Liver (tissue), 9 donors: ENCODE data around the gene IBA57. TPM values are rescaled to one million over a fixed set of nuclear protein-coding genes. Genes with fewer than 3 reads are reported as not detected.

Experiments
- DNase-seq: peaks from one replicate; pipeline ENCODE4 v3.0.0-alpha.2; 2017; ENCODE audit warnings: low spot score
- H3K27ac ChIP-seq, 2 donors: one replicate each; pipeline ENCODE4 v1.7.0; 2013; ENCODE audit warnings: inconsistent platforms in 2 of 2, low read length in 2 of 2, control low read depth in 1 of 2, low read depth in 1 of 2, mild to moderate bottlenecking in 1 of 2
- H3K27me3 ChIP-seq, 4 donors: one replicate each; pipeline versions ENCODE4 v1.6.1 to v1.7.0; 2013; ENCODE audit warnings: low read length in 3 of 4, inconsistent platforms in 1 of 4, mild to moderate bottlenecking in 1 of 4, moderate library complexity in 1 of 4; ENCODE audit not compliant: control insufficient read depth in 4 of 4, insufficient read depth in 4 of 4
- H3K36me3 ChIP-seq, 4 donors: one replicate each; pipeline versions ENCODE4 v1.6.1 to v1.7.0; 2013; ENCODE audit warnings: low read length in 3 of 4, mild to moderate bottlenecking in 3 of 4, low read depth in 1 of 4, moderate library complexity in 1 of 4; ENCODE audit not compliant: control insufficient read depth in 4 of 4, insufficient read depth in 3 of 4
- H3K4me1 ChIP-seq, 4 donors: one replicate each; pipeline versions ENCODE4 v1.6.1 to v1.7.0; 2013; ENCODE audit warnings: low read length in 3 of 4, mild to moderate bottlenecking in 3 of 4, moderate library complexity in 1 of 4; ENCODE audit not compliant: control insufficient read depth in 4 of 4, insufficient read depth in 4 of 4
- H3K4me3 ChIP-seq, 3 donors: one replicate each; pipeline versions ENCODE4 v1.6.1 to v1.7.0; 2013; ENCODE audit warnings: low read length in 3 of 3, control low read depth in 1 of 3, low read depth in 1 of 3, mild to moderate bottlenecking in 1 of 3
- H3K9ac ChIP-seq, 2 donors: one replicate each; pipeline ENCODE4 v1.7.0; 2013; ENCODE audit warnings: low read length in 2 of 2, mild to moderate bottlenecking in 2 of 2, moderate library complexity in 2 of 2, control low read depth in 1 of 2, low read depth in 1 of 2
- H3K9me3 ChIP-seq, 4 donors: one replicate each; pipeline versions ENCODE4 v1.6.1 to v1.7.0; 2013; ENCODE audit warnings: low read length in 3 of 4; ENCODE audit not compliant: control insufficient read depth in 4 of 4
- ATF3 ChIP-seq: IDR thresholded peaks from 2 replicates; pipeline ENCODE4 v1.6.1; 2016; ENCODE audit warnings: antibody characterized with exemption
- CTCF ChIP-seq: fragments of 150-350 bp; IDR thresholded peaks from 2 replicates; pipeline ENCODE4 v1.5.1; 2017; ENCODE audit warnings: improper control_type of control experiment, low read depth, low read length; ENCODE audit not compliant: missing input control
- EGR1 ChIP-seq, 2 donors: IDR thresholded peaks; 2 replicates each; pipeline ENCODE4 v1.6.1; 2016 to 2018; ENCODE audit warnings: antibody characterized with exemption in 2 of 2, low read depth in 2 of 2
- FOXA1 ChIP-seq: IDR thresholded peaks from 2 replicates; pipeline ENCODE4 v1.6.1; 2016; ENCODE audit warnings: antibody characterized with exemption
- FOXA2 ChIP-seq: IDR thresholded peaks from 2 replicates; pipeline ENCODE4 v1.6.1; 2016; ENCODE audit warnings: antibody characterized with exemption
- GABPA ChIP-seq, 2 donors: IDR thresholded peaks in 1 of 2; conservative IDR thresholded peaks in 1 of 2; 2 replicates each; pipeline ENCODE4 v1.6.1; 2016; ENCODE audit warnings: antibody characterized with exemption in 2 of 2, mild to moderate bottlenecking in 1 of 2, moderate library complexity in 1 of 2
- HNF4A ChIP-seq, 2 donors: conservative IDR thresholded peaks; 2 replicates each; pipeline ENCODE4 v1.6.1; 2016; ENCODE audit warnings: antibody characterized with exemption in 2 of 2, mild to moderate bottlenecking in 2 of 2
- HNF4G ChIP-seq: IDR thresholded peaks from 2 replicates; pipeline ENCODE4 v1.6.1; 2016; ENCODE audit warnings: antibody characterized with exemption
- JUND ChIP-seq, 2 donors: IDR thresholded peaks; 2 replicates each; pipeline ENCODE4 v1.6.1; 2016; ENCODE audit warnings: antibody characterized with exemption in 2 of 2
- MAX ChIP-seq: IDR thresholded peaks from 2 replicates; pipeline ENCODE4 v1.6.1; 2016; ENCODE audit warnings: antibody characterized with exemption
- NR2F2 ChIP-seq: IDR thresholded peaks from 2 replicates; pipeline ENCODE4 v1.6.1; 2016; ENCODE audit warnings: antibody characterized with exemption
- RAD21 ChIP-seq, 2 donors: IDR thresholded peaks; 2 replicates each; pipeline ENCODE4 v1.6.1; 2016; ENCODE audit warnings: antibody characterized with exemption in 2 of 2, mild to moderate bottlenecking in 2 of 2
- REST ChIP-seq: IDR thresholded peaks from 2 replicates; pipeline ENCODE4 v1.6.1; 2016; ENCODE audit warnings: antibody characterized with exemption, mild to moderate bottlenecking
- RXRA ChIP-seq, 2 donors: IDR thresholded peaks; 2 replicates each; pipeline ENCODE4 v1.6.1; 2017 to 2018; ENCODE audit warnings: antibody characterized with exemption in 2 of 2, mild to moderate bottlenecking in 1 of 2
- SP1 ChIP-seq: IDR thresholded peaks from 2 replicates; pipeline ENCODE4 v1.6.1; 2018; ENCODE audit warnings: antibody characterized with exemption, mild to moderate bottlenecking
- TAF1 ChIP-seq: conservative IDR thresholded peaks from 2 replicates; pipeline ENCODE4 v1.6.1; 2016; ENCODE audit warnings: antibody characterized with exemption, mild to moderate bottlenecking
- YY1 ChIP-seq: IDR thresholded peaks from 2 replicates; pipeline ENCODE4 v1.6.1; 2016; ENCODE audit warnings: antibody characterized with exemption, mild to moderate bottlenecking
- ZBTB33 ChIP-seq: IDR thresholded peaks from 2 replicates; pipeline ENCODE4 v1.6.1; 2016; ENCODE audit warnings: antibody characterized with exemption
- WGBS: extraction: QIAGEN DNeasy Blood & Tissue Kit; methylation state at CpG from one replicate; pipeline ENCODE4 v1.1.7; 2013; 5-methylcytosine and 5-hydroxymethylcytosine counted together
- polyA plus RNA-seq, 2 donors: library from polyadenylated mRNA; stranded (reverse) in 1 of 2; unstranded in 1 of 2; fragments of 200-250 nt in 1 of 2; fragments of >200 nt in 1 of 2; fragmentation: Nextera tagmentation in 1 of 2; extraction: Ambion mirVana in 1 of 2; gene quantifications; one replicate each; pipeline versions ENCODE4 v1.2.1 to v1.2.3, GENCODE V29; 2013 to 2015
- total RNA-seq, 2 donors: library from RNA; depleted of rRNA; stranded (reverse); fragments of >200 nt; gene quantifications; one replicate each; pipeline ENCODE4 v1.2.3, GENCODE V29; 2014
- donor health status: healthy.
- donor health status: healthy.
- donor health status: healthy.
- donor health status: healthy.
- donor health status: healthy.

IBA57 gene
- total and polyA plus RNA-seq, 4 donors = 1.6 to 12.0 (median 8.4) TPM

GRCh38 chr1:228182296-228183030 is 16.9 kb downstream of the IBA57 start:
- Histone ChIP-seq H3K9me3 (no peaks in the 10 kb centered on the region), H3K36me3 (no peaks in the 10 kb centered on the region), H3K9ac (no peak overlapping the region), H3K4me3 (no peak overlapping the region), H3K27me3 (no peaks in the 10 kb centered on the region), H3K27ac (no peak overlapping the region), H3K4me1 (no peaks in the 10 kb centered on the region)
- WGBS = 94% methylated on average over 32 of the region's 32 CpGs
- no peak for TF ChIP-seq HNF4A (conservative IDR thresholded peaks at IDR 0.05)
- TF ChIP-seq EGR1 (IDR thresholded peaks at IDR 0.05; ENCODE audit: low read depth in 2 of 2) = no peak
- no peak for TF ChIP-seq NR2F2
- no peak for TF ChIP-seq MAX
- no peak for TF ChIP-seq GABPA (IDR thresholded peaks at IDR 0.05 in 1 of 2, conservative IDR thresholded peaks at IDR 0.05 in 1 of 2)
- no peak for TF ChIP-seq FOXA2
- no peak for TF ChIP-seq HNF4G
- TF ChIP-seq JUND (IDR thresholded peaks at IDR 0.05) = no peak
- no peak for TF ChIP-seq ATF3
- TF ChIP-seq YY1 = no peak
- no peak for TF ChIP-seq RAD21 (IDR thresholded peaks at IDR 0.05)
- no peak for TF ChIP-seq SP1
- no peak for DNase-seq

GRCh38 chr1:228184152-228184551 is 18.5 kb downstream of the IBA57 start:
- H3K27ac ChIP-seq = no peak overlapping the region
- TF ChIP-seq RAD21 (IDR thresholded peaks at IDR 0.05) (no peak), TAF1 (no peak), FOXA2 (no peak), REST (no peak), FOXA1 (no peak), HNF4A (conservative IDR thresholded peaks at IDR 0.05) (no peak), HNF4G (no peak), EGR1 (IDR thresholded peaks at IDR 0.05; ENCODE audit: low read depth in 2 of 2) (no peak), GABPA (IDR thresholded peaks at IDR 0.05 in 1 of 2, conservative IDR thresholded peaks at IDR 0.05 in 1 of 2) (no peak), NR2F2 (no peak), JUND (IDR thresholded peaks at IDR 0.05) (no peak), SP1 (no peak), YY1 (no peak), CTCF (no peak), MAX (no peak), ATF3 (no peak), ZBTB33 (no peak), RXRA (IDR thresholded peaks at IDR 0.05) (no peak)
- H3K36me3 ChIP-seq = no peaks in the 10 kb centered on the region
- no peaks in the 10 kb centered on the region for H3K27me3 ChIP-seq
- H3K4me3 ChIP-seq = no peak overlapping the region
- no peaks in the 10 kb centered on the region for H3K4me1 ChIP-seq
- H3K9ac ChIP-seq = no peak overlapping the region
- no peak for DNase-seq
- H3K9me3 ChIP-seq = peaks cover 0 to 3% (median 0%) of the 10 kb centered on the region in 4 donors
- WGBS = 89% methylated on average over 7 of the region's 7 CpGs
